Karpas-422 (cell line): ENCODE measurements around the gene OR2C3. TPM values are rescaled to one million over a fixed set of nuclear protein-coding genes. Genes with fewer than 3 reads are reported as not detected.

Experiments
- DNase-seq: peaks from one replicate; pipeline ENCODE4 v3.0.0-alpha.2; 2015
- H2AFZ ChIP-seq: fragments of 200-600 bp; sonication (generic); 2 replicates; pipeline ENCODE4 v1.6.1; 2014; ENCODE audit warnings: antibody characterized with exemption, low read length, mixed read lengths
- H3K27ac ChIP-seq: fragments of 200-600 bp; sonication (generic); 2 replicates; pipeline ENCODE4 v1.5.1; 2014; ENCODE audit warnings: mild to moderate bottlenecking, low read length, moderate library complexity
- H3K27me3 ChIP-seq: fragments of 200-600 bp; sonication (generic); 2 replicates; pipeline ENCODE4 v1.6.1; 2014; ENCODE audit warnings: low read length, mixed read lengths
- H3K36me3 ChIP-seq: fragments of 200-600 bp; sonication (generic); 2 replicates; pipeline ENCODE4 v1.6.1; 2014; ENCODE audit warnings: low read length, mixed read lengths; ENCODE audit not compliant: insufficient read depth
- H3K4me1 ChIP-seq: fragments of 200-600 bp; sonication (generic); 2 replicates; pipeline ENCODE4 v1.6.1; 2014; ENCODE audit warnings: mild to moderate bottlenecking, low read length, mixed read lengths
- H3K4me2 ChIP-seq: fragments of 200-600 bp; sonication (generic); 2 replicates; pipeline ENCODE4 v1.6.1; 2014; ENCODE audit warnings: low read length, low read depth, mild to moderate bottlenecking; ENCODE audit not compliant: poor library complexity, severe bottlenecking
- H3K4me3 ChIP-seq: fragments of 200-600 bp; sonication (generic); 2 replicates; pipeline ENCODE4 v1.5.1; 2014; ENCODE audit warnings: mild to moderate bottlenecking, antibody characterized with exemption, low read length, mixed read lengths
- H3K79me2 ChIP-seq: fragments of 200-600 bp; sonication (generic); 2 replicates; pipeline ENCODE4 v1.6.1; 2014; ENCODE audit warnings: mild to moderate bottlenecking, low read length, mixed read lengths
- H3K9ac ChIP-seq: fragments of 200-600 bp; sonication (generic); 2 replicates; pipeline ENCODE4 v1.6.0; 2014; ENCODE audit warnings: low read length
- H3K9me2 ChIP-seq: fragments of 200-600 bp; sonication (generic), shearing (Covaris generic); replicated peaks from 2 replicates; pipeline ENCODE4 v1.6.0; 2014; ENCODE audit warnings: mild to moderate bottlenecking, low read length, moderate library complexity; ENCODE audit not compliant: insufficient read depth
- H3K9me3 ChIP-seq: fragments of 300-700, 200-600 bp; sonication (generic); 2 replicates; pipeline ENCODE4 v1.6.1; 2014; ENCODE audit warnings: low read length, mixed read lengths
- H4K20me1 ChIP-seq: fragments of 200-600 bp; sonication (generic); 2 replicates; pipeline ENCODE4 v1.6.1; 2014; ENCODE audit warnings: mild to moderate bottlenecking, antibody characterized with exemption, low read length, low read depth; ENCODE audit not compliant: insufficient read depth
- total RNA-seq: library from RNA; depleted of rRNA; stranded (reverse); fragments of >200 nt; shearing (Covaris generic); gene quantifications from 2 replicates; pipeline ENCODE4 v1.2.3, GENCODE V29; 2014; ENCODE audit warnings: low replicate concordance

Gene OR2C3
- total RNA-seq, 1 experiment from 2014 or later, result not detected

DNA sequence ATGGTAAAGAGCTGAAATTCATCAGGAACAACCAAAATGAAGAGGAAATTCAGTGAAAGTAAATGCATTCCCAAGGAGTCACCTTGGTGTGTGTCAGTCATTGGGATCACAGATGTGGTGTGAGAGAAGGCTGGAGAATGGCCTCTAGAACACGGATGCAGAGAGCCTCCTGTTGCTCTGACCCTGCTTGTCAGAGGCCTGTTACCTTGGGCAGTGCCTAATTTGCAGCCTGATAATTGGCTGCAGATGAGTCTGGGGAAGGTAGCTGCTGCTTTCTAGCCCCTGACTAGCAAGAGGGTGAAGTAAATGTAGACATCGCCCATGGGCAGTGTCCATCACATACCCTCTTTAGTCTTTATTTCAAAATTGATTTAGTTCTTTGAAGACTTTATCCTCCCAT lies 16.0 kb upstream of the OR2C3 start:
- no peaks in the 10 kb centered on the region for H3K79me2 ChIP-seq
- H4K20me1 ChIP-seq, result no peaks in the 10 kb centered on the region
- no peak for DNase-seq
- H3K4me3 ChIP-seq, result no peak overlapping the region
- H2AFZ ChIP-seq, result no peak overlapping the region
- H3K9ac ChIP-seq, result no peak overlapping the region
- no peaks in the 10 kb centered on the region for H3K27me3 ChIP-seq
- H3K4me1 ChIP-seq, result no peaks in the 10 kb centered on the region
- H3K9me2 ChIP-seq, result no peaks in the 10 kb centered on the region
- H3K27ac ChIP-seq, result no peak overlapping the region
- no peaks in the 10 kb centered on the region for H3K36me3 ChIP-seq
- no peak overlapping the region for H3K4me2 ChIP-seq
- H3K9me3 ChIP-seq, result no peaks in the 10 kb centered on the region

DNA sequence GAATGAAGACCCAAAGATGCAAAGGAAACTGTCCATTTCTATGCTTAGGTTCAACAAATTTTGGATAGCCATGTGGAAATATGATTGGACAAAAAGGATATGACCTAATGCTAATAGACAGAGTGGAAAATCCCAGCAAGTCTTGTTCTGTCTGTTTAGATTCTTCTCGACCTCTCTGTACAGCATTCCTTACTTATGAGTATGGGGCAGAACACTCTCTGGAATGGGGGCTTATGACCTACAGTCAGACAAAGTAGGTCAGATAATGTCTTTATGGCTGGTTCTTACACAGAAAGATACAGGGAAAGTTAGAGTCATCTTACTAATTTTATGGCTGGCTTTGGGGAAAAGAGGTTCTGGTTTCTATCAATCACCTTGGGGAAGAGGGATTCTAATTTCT lies 15.5 kb upstream of the OR2C3 start:
- no peak overlapping the region for H2AFZ ChIP-seq
- H3K9ac ChIP-seq, result no peak overlapping the region

DNA sequence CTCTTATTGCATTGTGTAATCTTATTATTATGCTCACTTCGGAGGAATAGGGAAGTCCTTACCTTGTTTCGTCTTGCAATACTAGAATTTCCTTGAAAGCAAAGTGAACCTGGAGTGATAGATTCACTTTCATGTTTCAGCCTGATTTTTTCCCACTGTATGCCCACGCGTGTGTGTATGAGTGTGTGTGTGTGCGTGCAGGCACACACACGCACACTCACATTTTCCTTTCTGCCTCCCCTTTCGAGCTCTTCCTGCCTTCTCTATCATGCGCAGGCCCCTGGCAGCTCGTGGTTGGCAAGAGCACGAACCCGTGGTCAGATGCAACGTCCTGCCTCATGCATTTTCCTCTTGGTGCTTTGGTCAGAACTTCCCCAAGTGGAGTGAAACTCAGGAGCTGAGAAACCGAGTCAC lies 12.5 kb upstream of the OR2C3 start, which contains the start of gene GCSAML:
GCSAML (plus strand) TSS at position 366 of the 414 bp plus-strand sequence. CDS start 58 bp downstream, outside the sequence.
- H3K9me2 ChIP-seq, result no peaks in the 10 kb centered on the region
- no peaks in the 10 kb centered on the region for H3K36me3 ChIP-seq
- no peak within 1 kb of the TSS for H3K27ac ChIP-seq
- no peak within 1 kb of the TSS for H2AFZ ChIP-seq
- H3K4me2 ChIP-seq, result no peak within 1 kb of the TSS
- H3K79me2 ChIP-seq, result no peaks in the 10 kb centered on the region
- H3K9ac ChIP-seq, result no peak within 1 kb of the TSS
- no peaks in the 10 kb centered on the region for H3K4me1 ChIP-seq
- H3K9me3 ChIP-seq, result no peaks in the 10 kb centered on the region
- H3K4me3 ChIP-seq, result no peak within 1 kb of the TSS
- H4K20me1 ChIP-seq, result no peaks in the 10 kb centered on the region
- H3K27me3 ChIP-seq, result no peaks in the 10 kb centered on the region
- DNase-seq, result no peak

More for the DNA sequence above, 15.5 kb upstream of the OR2C3 start:
- Histone ChIP-seq H3K9me2 (no peaks in the 10 kb centered on the region), H3K4me3 (no peak overlapping the region), H3K4me2 (no peak overlapping the region), H4K20me1 (no peaks in the 10 kb centered on the region), H3K79me2 (no peaks in the 10 kb centered on the region), H3K4me1 (no peaks in the 10 kb centered on the region), H3K36me3 (no peaks in the 10 kb centered on the region), H3K27me3 (no peaks in the 10 kb centered on the region), H3K9me3 (no peaks in the 10 kb centered on the region), H3K27ac (no peak overlapping the region)
- DNase-seq, result no peak

GRCh38 chr1:247548092-247548491 lies 11.9 kb upstream of the OR2C3 start:
- Histone ChIP-seq H3K4me2 (no peak overlapping the region), H3K27ac (no peak overlapping the region), H3K9me3 (no peaks in the 10 kb centered on the region), H3K9ac (no peak overlapping the region), H3K79me2 (no peaks in the 10 kb centered on the region), H4K20me1 (no peaks in the 10 kb centered on the region), H3K9me2 (no peaks in the 10 kb centered on the region), H3K36me3 (no peaks in the 10 kb centered on the region), H3K4me1 (no peaks in the 10 kb centered on the region), H2AFZ (no peak overlapping the region), H3K4me3 (no peak overlapping the region), H3K27me3 (no peaks in the 10 kb centered on the region)
- DNase-seq, result no peak

DNA sequence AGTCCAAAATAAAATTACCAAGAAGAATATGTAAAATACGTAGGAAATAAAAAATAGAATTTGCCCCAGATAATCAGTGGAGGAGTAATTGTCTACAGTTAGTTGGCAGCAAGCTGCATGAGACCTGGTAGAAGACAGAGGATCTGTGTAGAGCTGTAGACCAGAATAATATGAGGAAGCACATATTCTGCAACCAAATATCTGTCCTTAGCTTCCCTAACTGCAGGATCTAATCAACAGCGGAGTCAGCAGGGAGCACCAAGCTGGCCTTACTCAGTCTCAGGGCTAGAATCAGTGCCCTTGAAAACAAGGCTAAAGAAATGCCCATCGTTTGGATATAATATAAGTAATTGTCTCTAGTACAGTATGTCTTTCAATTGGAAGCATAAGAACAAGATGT lies 6.6 kb upstream of the OR2C3 start:
- no peak overlapping the region for H2AFZ ChIP-seq
- H3K9ac ChIP-seq, result no peak overlapping the region
- no peak overlapping the region for H3K4me3 ChIP-seq

DNA sequence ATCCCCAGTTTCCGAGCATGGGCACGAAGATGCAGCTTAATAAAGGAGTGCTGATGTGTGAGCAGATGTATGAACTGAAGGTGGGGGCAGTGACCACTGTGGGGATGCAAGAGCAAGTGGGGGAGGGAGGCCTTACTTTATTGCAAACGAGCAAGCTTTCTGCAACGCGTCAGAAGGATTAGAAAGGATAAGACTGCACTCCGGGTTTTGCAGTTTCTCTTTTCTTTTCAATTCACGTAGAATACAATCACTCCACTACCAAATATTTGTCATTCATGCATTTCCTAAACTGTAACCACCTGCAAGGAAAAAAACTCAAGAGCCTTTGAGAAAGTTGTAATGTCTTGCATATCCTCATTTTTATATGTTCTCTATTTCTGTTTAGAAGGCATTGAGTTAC lies 4.3 kb upstream of the OR2C3 start:
- no peak for DNase-seq
- peaks cover 4% of the 10 kb centered on the region; the same call in 1 of the 2 replicates for H3K4me1 ChIP-seq
- no peak overlapping the region for H3K27ac ChIP-seq
- no peaks in the 10 kb centered on the region for H3K9me2 ChIP-seq
- H3K9me3 ChIP-seq, result no peaks in the 10 kb centered on the region
- no peak overlapping the region for H3K9ac ChIP-seq
- H4K20me1 ChIP-seq, result no peaks in the 10 kb centered on the region
- no peak overlapping the region for H3K4me2 ChIP-seq
- no peaks in the 10 kb centered on the region for H3K36me3 ChIP-seq
- no peak overlapping the region for H2AFZ ChIP-seq
- H3K79me2 ChIP-seq, result no peaks in the 10 kb centered on the region
- no peaks in the 10 kb centered on the region; the same call in 1 of the 2 replicates for H3K27me3 ChIP-seq
- no peak overlapping the region for H3K4me3 ChIP-seq

More for the DNA sequence above, 6.6 kb upstream of the OR2C3 start:
- H3K9me2 ChIP-seq, result no peaks in the 10 kb centered on the region
- peaks cover 4% of the 10 kb centered on the region; the same call in 1 of the 2 replicates for H3K4me1 ChIP-seq
- H3K9me3 ChIP-seq, result no peaks in the 10 kb centered on the region
- H3K79me2 ChIP-seq, result no peaks in the 10 kb centered on the region
- no peaks in the 10 kb centered on the region; the same call in 1 of the 2 replicates for H3K27me3 ChIP-seq
- H3K27ac ChIP-seq, result no peak overlapping the region
- DNase-seq, result no peak
- no peaks in the 10 kb centered on the region for H3K36me3 ChIP-seq
- H4K20me1 ChIP-seq, result no peaks in the 10 kb centered on the region
- H3K4me2 ChIP-seq, result no peak overlapping the region

- Histone ChIP-seq H3K4me3 (no peak overlapping the region), H3K27me3 (no peaks in the 10 kb centered on the region; the same call in 1 of the 2 replicates), H3K79me2 (no peaks in the 10 kb centered on the region), H3K9me2 (no peaks in the 10 kb centered on the region), H3K4me1 (peaks cover 4% of the 10 kb centered on the region; the same call in 1 of the 2 replicates), H2AFZ (no peak overlapping the region), H3K36me3 (no peaks in the 10 kb centered on the region), H3K27ac (no peak overlapping the region), H3K4me2 (no peak overlapping the region), H3K9me3 (no peaks in the 10 kb centered on the region), H3K9ac (no peak overlapping the region), H4K20me1 (no peaks in the 10 kb centered on the region)
- no peak for DNase-seq
Measured at GRCh38 chr1:247539215-247539614, 3.0 kb upstream of the OR2C3 start.

DNA sequence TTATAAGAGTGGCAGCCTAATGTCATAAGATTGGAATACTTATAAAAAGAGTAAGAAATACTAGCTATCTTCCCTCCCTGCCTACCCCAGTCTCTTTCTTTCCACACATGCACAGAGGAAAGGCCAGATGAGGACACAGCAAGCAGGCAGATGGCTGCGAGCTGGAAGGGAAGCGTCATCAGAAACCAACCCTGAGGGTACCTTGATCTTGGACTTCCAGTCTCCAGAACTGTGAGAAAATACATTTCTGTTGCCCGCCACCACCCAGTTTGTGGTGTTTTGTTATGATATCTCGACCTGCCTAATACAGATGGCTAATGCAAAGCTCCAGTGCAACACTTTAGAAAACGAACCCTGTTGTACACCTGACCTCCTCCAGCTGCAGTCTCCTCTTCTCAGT lies 2.3 kb upstream of the OR2C3 start:
- Histone ChIP-seq H4K20me1 (no peaks in the 10 kb centered on the region), H2AFZ (no peak overlapping the region), H3K9me2 (no peaks in the 10 kb centered on the region), H3K79me2 (no peaks in the 10 kb centered on the region), H3K27ac (no peak overlapping the region), H3K4me3 (no peak overlapping the region), H3K9ac (no peak overlapping the region), H3K9me3 (no peaks in the 10 kb centered on the region), H3K27me3 (no peaks in the 10 kb centered on the region; the same call in 1 of the 2 replicates), H3K4me1 (peaks cover 4% of the 10 kb centered on the region; the same call in 1 of the 2 replicates), H3K36me3 (no peaks in the 10 kb centered on the region), H3K4me2 (no peak overlapping the region)
- no peak for DNase-seq
